GM04503 (cell line): ENCODE data around the gene GREB1.

ENCODE experiments used
- DNase-seq: peaks from one replicate; pipeline ENCODE4 v3.0.0-alpha.2; 2012; ENCODE audit warnings: low read depth

GREB1 gene

DNA sequence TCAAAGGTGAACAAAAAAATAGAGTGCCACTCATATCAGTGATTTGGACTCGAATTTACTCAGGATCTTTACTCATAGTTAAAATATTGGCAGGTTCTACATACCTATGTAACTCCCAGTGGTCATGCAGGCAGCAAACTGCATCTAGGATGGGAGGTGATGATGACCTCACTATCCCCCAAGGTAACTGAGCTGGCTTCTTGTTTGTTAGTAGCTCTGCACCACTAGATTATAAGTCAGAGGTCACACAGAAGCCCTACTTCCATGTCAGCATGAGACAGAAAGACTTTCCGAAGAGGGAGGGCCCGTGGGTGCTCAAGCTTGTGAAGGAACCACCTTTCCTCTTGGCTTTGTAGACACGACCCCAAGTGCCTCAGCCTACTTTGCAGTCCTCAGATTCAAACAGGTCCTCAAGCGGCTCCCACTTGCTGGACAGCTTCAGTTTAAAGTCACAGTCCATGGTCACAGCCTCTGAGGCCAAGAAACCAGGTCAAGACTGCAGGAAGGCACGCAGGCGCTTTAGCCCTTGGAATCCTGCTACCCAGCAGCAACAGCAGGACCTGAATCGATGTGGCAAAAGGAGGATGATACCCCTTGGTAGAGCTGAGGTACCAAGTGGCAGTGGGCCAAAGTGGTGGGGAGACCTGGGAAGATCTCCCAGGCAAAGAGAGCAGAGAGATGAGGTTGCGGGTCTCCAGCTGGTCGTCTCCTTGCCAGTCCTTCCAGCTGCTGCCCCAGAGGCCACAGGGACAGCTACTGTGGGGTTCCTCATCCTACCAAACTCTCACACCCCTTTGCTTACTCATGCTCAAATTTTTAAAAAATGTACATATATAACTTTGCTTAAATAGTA lies 131.9 kb downstream of the GREB1 start:
- no peak for DNase-seq

DNA sequence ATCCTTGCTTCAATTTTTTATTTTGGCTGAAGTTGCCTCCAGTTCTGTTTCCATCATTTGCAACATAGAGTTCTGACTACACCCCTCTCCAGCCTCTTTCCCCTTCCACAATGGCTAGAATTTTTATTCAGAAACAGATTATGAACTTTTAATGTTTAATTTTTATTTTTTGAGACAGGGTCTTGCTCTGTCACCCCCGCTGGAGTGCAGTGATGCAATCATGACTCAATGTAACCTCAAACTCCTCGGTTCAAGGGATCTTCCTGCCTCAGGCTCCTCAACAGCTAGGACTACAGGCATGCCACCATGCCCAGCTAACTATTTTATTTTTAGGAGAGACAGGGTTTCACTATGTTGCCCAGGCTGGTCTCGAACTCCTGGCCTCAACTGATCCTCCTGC lies 133.3 kb downstream of the GREB1 start:
- no peak for DNase-seq

DNA sequence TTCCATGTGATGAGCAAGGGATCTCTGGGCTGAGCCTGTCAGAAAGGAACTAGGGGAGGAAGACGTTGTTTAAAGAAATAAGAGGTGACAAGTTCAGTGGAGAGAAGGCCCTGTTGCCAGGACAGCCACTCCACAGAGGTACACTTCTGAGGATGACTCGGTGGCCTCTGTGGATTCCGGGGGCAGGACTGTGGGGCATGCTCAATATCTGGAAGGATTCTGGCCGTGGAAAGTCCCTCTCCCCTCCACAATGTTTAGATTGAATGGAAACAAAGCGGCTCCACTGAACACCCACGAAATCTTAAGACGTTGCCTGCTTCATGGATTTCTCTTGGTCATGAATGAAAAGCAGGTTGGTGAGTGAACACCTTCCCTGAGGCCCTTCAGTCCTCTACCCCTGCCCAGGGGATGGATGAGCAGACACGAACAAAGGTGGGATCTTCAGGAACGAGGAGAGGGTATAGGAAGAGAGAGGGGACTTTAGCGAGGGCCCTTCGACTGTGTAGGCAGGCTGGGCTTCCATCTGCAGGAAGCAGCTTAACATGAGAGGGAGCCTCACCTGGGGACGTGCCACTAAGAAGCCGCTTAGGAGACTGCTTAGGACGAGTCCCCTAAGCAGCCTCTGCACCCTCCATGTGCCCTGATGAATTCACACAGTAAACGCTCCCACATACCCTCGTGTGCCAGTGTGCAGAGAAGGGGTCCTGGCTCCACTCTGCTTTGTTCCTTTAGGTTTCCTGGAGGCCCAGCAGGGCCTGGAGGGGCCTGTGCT lies 134.2 kb downstream of the GREB1 start:
- DNase-seq = no peak

DNA sequence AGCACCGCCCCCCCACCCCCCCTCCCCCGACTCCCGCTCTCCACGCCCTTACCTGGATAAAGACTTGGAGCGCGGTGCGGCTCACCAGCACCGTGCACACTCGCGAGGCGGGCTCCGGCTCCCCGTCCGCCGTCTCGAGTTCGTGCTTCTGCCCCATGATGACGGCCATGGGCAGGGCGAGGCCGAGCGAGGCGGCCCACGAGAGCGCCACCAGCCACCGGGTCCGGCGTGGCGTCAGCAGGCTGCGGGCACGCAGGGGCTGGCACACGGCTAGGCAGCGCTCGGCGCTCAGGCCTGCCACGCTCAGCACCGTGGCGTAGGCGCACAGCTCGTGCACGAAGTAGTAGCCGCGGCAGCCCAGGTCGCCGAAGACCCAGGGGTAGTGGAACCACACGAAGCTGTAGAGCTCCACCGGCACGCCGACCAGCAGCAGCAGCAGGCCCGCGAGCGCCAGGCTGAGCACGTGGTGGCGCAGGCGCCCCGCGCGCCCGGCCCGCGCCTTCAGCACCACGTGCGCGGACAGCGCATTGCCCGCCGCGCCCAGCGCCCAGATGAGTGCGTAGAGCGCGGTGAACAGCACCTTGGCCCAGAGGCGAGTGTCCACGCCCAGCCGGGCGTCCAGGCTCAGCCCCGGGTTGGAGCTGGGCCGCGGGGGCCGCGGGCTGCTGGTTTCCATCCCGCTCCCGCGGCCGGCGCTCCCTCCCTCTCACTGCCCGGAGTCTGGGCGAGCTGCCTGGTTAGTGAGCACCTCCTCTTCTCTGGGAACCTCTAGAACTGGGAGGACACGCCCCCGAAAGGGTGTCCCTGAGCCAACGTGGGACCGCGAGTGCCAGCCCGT lies 135.8 kb downstream of the GREB1 start, which contains the start of gene NTSR2:
Gene NTSR2 (minus strand): TSS at position 742 of the 838 bp plus-strand sequence. CDS start 66 bp downstream, at position 676.
- no peak for DNase-seq

DNA sequence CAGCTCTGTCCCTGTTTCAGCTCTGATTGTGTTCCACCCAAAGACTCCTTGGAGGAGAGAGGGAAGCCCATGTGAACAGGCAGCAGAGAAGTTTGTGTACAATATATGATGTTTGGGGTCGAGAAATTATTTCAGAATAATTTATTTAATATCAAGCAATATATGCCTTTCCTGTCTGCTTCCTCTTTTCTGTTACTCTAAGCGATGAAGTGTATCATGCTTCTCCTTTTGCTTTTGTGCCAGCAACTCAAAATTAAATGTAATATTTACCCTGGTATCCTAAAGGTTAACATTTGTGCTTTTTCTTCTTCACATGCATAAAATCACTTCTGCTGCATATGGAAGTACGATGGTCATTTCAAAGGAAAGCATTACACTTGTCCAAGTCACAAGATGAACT lies 138.6 kb downstream of the GREB1 start:
- DNase-seq = no peak

DNA sequence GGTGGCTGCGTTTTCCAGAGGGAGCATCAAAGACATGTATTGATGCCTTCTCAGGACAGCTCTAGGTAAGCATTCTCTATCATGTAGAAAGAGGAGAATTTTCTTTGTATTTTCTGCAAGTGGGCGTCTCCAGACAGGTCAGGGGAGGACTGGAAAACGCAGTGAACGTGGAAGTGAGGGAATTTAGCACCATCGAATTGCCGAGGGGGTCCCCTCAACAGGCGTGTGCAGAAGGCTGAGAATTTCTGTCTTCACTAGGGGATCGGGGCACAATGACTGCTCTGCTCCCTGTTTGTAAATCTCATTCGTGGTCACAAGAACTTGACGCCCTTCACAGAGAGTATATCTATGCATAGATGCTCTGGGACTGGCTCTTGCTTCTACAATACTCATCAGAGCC lies 141.1 kb downstream of the GREB1 start:
- DNase-seq = no peak

DNA sequence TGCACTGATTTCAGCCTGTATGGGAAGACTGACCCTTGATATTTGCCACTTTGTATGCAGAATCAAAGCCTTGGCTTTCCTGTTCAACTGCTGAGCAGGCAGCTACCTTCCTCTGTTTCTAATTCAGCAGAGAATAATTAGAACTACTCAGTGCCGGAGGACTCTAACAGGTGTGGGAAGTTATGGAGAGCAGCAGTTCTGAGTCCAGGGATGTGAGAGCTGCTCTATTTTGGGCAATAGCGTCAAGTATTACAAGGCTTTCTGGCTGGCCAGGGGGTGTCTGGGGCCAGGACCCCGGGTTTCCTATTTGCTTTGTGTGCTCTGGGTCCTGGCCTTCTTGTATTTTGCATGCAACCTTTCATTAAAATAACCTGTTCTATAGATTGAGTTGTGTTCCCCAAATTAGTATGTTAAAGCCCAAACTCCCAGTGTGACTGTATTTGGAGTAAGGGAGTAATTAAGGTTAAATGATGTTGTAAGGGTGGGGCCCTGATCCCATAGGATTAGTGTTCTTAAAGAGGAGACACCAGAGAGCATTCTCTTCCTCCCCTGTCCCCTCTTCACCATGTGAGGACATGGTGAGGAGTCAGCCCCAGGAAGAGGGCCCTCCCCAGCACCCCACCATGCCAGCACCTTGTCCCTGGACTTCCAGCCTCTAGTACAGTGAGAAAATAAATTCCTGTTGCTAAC lies 141.7 kb downstream of the GREB1 start:
- DNase-seq = no peak

DNA sequence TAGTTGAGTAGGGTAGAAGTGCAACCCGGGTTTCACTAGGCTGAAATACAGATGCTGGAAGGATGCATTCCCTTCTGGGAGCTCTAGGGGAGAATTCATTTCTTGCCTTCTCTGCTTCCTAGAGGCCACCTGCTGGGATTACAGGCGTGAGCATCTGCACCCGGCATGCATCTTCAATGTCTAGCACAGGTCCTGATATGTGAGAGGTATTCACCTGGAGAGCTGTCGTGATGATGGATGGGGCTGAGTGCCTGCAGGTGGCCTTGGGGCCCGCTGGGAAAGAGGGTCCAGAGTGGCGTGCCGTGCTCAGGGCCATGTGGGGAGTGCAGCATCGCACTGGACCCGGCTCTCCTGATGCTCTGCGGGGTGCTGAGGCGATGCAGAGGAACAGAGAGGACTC lies 142.8 kb downstream of the GREB1 start:
- no peak for DNase-seq

DNA sequence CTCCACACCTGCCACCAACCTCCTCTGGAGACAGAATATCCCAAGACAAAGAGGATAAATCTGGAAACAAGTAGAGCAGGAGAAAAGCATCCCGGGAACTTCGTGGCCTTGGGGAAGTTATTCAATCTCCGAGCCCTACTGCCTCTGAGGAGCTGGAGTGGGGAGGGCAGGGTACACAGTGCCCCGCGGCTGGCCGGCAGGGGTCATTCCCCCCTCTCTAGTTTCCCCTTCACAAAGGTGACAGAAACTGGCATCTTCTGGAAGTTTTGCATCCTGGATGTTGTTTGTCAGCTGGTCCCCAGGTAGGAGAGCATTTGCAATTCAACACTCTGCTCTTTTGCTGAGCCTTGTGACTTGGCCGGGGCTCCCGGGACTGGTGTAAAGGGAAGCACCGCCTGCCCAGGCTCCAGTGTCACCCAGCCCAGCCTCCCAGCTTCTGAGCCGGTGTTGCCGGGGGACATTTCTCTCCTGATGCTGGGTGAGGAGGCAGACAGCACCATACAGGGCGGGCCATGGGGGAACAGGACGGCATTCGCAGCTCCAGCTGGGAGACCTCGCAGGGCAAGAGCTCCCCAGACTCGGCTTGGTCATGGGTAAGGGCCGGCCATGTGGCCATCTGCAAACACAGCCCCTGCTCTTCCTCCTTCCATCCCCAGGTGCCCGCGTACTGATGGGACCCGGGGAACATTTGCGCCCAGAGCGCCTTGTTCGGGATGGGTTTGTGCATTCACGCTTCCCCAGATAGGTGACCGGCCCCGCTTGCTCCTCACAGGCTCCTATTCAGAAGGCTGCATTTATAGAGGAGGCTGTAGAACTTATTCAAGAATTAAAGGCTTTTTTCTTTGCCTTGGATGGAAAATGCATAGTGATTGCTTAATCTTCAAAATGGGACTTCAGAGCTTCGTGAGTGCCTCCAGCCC lies 143.6 kb downstream of the GREB1 start:
- DNase-seq = no peak

DNA sequence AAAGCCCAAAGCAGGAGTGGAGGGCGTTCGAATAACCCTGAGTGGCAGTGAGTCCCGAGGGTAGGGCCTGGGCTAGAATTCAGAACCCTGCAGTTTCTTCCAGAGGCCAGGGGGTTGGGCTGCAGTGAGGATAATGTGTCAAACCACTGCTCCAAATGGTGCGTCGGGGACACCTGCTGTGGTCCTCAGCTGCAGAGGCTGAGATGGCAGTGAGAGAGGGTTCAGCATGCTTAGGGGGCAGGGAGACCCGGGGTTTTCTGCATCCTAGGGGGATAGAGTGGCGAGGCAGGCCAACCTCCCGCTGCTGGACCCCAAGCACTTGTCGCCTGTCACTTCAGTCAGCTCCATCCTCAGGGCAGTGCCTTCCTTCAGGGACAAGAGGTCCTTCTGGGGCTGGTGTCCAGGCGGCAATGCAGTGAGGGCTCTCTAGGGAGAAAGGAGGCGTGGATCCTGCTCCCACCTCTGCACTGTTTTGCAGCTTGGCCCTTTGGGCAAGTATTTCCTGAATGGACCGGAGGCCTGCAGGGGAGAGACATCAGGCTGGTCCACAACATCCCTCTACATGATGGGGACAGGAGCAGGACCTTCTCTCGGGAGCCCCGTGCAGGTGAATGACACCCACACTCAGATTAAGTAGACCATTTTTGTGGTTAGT lies 144.6 kb downstream of the GREB1 start:
- DNase-seq = no peak

DNA sequence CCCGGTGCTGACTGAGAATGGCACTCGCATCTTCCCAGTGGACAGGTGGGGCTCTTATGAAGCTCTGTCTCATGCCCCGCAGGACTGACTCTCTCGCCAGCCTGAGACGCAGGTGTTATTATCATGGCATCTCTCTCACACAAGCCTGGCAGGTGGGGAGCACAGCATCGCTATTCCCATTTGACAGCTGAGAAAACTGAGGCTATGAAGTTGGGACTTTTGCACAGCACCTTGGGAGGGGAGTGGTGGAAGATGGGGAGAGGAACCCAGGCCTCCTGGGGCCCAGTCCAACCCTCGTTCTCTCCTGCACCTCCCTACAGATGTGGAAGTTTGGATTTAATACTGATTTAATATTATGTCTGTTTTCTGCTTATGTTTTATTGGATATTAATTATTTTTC lies 145.2 kb downstream of the GREB1 start:
- DNase-seq = no peak

DNA sequence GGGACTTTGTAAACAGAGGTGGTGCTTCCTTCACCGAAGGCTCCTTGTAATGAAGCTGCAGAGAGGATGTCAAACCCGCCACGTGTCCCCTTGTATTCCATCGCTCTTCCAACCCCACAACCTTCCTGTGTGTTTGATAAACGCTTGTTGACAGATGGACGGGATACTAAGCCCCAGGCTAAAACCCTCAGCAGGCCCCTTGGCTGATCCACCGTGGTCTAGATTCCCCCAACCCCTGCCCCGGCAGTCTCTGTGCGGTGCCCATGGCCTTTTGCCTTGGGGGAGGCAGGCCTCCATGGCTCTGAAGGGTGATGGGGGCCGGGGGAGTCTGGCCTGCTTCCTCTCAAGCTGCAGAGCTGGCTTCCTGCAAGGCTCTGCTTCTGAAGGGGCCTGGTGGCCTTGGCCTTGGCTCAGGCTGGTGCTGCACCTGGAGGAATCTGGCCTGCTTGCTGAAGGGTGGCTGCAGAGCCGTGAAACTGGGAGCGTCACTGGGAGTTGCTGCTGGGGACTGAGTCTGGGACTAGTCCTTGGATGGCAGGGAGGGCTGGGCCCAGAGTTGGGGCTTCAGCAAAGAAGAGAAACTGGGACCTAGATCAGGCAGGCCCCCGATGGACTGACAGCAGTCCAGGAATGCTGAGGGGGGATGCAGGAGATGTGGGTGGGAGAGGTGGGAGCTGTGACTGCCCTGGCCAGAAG lies 145.8 kb downstream of the GREB1 start:
- no peak for DNase-seq

DNA sequence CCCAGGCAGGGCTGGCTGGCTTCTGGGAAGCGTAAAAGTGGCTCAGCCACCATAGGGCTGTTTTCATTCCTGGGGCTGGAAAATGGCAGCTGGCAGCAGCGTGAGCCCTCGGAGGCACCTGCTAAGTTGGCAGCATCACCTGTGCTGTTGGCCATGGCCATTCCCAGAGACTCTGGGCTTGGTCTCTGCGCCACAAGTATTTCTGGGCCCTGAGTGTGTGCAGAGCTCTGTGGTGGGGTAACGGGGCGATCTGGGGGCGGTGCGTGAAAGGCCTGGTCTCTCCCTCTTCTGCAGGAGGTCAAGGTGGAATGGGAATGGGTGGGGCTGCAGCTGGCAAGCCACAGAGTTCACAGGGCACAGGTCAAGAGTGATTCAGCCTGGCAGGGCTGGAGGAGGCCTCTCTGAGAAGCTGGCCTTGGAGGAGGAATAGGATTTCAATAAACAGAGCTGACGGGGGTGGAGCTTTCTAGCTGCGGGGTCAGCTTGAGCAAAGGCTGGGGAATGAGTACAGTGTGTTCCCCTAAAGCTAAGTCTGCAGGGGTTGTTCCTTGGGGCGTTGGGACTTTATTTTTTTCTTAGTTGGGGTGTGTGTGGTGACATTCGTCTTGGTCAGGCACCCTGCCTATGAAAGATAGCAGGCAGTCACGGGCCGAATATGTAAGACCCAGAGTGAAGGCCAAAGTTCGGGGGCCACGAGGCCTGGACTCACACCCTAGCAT lies 146.5 kb downstream of the GREB1 start:
- no peak for DNase-seq

DNA sequence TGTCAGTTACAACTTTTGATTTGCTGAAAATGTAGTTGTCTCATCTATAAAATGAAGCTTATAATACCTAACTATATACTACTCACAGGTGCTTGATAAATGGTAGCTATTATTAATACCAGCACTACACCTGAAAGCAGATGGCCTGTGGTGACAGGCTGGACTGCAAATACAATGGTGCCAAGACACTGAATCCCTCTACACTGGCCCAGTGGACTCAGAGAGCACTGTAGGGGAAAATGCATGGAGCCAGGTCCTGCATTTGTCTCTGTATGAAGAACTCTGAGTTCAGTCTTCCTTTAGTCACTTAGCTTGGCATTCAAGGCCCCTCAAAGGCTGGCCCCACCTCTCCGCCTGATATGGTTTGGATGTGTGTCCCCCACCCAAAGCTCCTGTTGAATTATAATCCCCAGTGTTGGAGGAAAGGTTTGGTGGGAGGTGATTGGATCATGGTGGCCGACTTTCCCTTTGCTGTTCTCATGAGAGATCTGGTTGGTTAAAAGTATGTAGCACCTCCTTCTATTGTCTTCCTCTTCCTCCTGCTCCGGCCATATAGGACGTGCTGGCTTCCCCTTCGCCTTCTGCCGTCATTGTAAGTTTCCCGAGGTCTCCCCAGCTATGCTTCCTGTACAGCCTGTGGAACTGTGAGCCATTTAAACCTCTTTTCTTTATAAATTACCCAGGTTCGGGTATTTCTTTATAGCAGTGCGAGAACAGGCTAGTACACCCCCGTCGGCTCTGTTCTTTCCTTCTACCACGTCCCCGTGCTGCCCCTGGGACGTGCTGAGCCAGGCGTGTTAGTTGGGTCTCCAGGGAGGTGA lies 147.3 kb downstream of the GREB1 start:
- no peak for DNase-seq

DNA sequence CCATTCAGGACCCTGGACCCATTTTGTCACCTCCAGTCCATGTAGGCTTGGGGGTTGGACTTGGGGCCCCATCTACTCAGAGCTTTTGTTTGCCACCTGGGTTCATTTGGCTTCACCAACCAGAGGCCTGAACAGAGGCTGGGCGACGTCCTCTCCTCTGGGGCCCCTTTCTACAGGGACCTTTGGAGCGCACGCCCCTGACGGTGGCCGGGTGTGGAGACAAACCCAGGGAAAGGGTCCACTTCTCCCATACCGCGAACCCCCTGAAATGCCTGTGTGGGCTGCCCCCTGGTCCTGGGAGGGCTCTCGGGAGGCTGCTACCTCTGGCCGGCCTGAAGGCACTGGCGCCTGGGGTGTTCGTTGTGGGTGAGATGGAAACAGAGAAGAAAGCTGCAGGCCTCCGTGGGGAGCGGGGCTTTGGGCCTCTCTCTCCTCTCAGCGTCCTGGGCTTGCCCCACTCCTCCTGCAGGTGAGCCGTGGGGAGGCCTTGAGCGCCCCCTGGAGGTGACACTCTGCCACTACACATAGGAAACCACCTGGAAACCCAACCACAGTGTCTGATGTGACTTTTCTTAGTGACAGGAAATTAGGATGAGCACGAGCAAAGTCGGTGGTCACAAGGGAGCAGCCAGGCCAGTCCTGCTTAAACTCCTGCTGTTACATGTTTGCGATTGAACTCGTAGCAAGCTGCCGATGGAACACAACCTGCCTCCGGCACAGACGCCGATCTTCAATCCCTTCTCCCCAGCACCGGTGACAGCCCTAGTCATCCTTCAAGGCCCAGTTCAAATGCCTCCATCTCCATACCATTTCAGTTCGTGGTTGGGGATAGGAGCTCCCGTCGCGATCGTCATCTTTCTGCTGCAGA lies 148.1 kb downstream of the GREB1 start:
- no peak for DNase-seq

DNA sequence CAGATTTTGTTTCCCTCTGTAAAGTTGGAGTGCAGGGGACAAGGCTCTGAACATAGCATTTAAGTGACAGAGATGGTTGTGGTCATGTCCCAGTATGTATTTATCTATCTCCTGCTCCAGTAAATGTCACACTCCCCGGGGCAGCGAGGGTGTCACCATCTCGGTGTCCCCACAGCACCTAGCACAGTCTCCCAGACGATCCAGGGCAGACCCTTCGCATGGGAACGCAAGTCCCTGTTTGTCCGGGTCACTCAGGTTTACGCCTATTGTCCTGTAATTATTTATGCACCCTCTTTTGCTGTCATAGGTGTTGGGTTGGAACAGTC lies 148.7 kb downstream of the GREB1 start:
- no peak for DNase-seq

DNA sequence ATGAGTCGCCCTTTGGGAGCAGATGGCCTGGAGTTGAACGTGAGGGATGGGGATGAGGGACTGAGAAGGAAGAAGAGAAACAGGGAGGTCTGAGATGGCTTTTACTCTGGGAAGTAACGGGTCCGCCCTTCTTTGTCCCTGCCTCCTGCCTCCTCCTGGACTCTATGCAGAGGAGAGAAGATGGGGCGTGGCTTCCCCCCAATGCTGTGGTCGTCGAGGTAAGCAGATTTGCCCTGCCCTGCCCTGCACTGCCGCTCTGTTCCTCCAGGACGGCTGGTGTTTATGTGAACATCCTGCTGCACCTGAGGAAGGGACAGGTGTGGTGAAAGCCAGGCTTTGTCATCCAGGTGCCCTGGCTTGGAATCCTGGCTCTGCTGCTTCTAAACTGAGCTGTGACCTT lies 149.6 kb downstream of the GREB1 start:
- DNase-seq = no peak
